Measurements from ENCODE around the gene MAPK1IP1L.
"Not testable (repeated sequence)": the region's sequence is repeated elsewhere in the genome, so short reads cannot be mapped to it uniquely, and the experiment has no call there.

Gene MAPK1IP1L

GRCh38 chr14:55054098-55054497 is 2.7 kb downstream of the MAPK1IP1L start:
- no peak for DNase-seq (ENCODE audit: low spot score)

- no peak for DNase-seq (ENCODE audit: low spot score)
These were observed 6.5 kb downstream of the MAPK1IP1L start for GRCh38 chr14:55057919-55058318.

- DNase-seq (ENCODE audit: low spot score), result no peak
These were observed 7.9 kb downstream of the MAPK1IP1L start for GRCh38 chr14:55059333-55059732.

- DNase-seq (ENCODE audit: low spot score), result no peak
These were observed 11.3 kb downstream of the MAPK1IP1L start for GRCh38 chr14:55062517-55063351.

- not testable (repeated sequence) for DNase-seq (ENCODE audit: low spot score)
These were observed 13.4 kb downstream of the MAPK1IP1L start for GRCh38 chr14:55064896-55065295.

GRCh38 chr14:55065411-55065810 is 14.0 kb downstream of the MAPK1IP1L start:
- DNase-seq (ENCODE audit: low spot score), result no peak

GRCh38 chr14:55066223-55066622 is 14.8 kb downstream of the MAPK1IP1L start:
- no peak for DNase-seq (ENCODE audit: low spot score)

- DNase-seq (ENCODE audit: low spot score), result no peak
These were observed 19.5 kb downstream of the MAPK1IP1L start for GRCh38 chr14:55070981-55071411.

- peak; percentile 70 for DNase-seq (ENCODE audit: low spot score)
These were observed 20.6 kb downstream of the MAPK1IP1L start for GRCh38 chr14:55071870-55072640.

GRCh38 chr14:55073856-55074255 is 22.4 kb downstream of the MAPK1IP1L start:
- DNase-seq (ENCODE audit: low spot score), result peak; percentile 50

GRCh38 chr14:55074662-55075061 is 23.2 kb downstream of the MAPK1IP1L start:
- no peak for DNase-seq (ENCODE audit: low spot score)

- DNase-seq (ENCODE audit: low spot score), result no peak
These were observed 24.3 kb downstream of the MAPK1IP1L start for GRCh38 chr14:55075628-55076175.

GRCh38 chr14:55077170-55078151 is 26.0 kb downstream of the MAPK1IP1L start:
- DNase-seq (ENCODE audit: low spot score), result no peak

GRCh38 chr14:55079961-55080360 is 28.5 kb downstream of the MAPK1IP1L start:
- not testable (repeated sequence) for DNase-seq (ENCODE audit: low spot score)

GRCh38 chr14:55084401-55085059 is 33.1 kb downstream of the MAPK1IP1L start:
- DNase-seq (ENCODE audit: low spot score), result no peak

- no peak for DNase-seq (ENCODE audit: low spot score)
These were observed 33.7 kb downstream of the MAPK1IP1L start for GRCh38 chr14:55085060-55085660.

GRCh38 chr14:55086938-55087337 is 35.5 kb downstream of the MAPK1IP1L start:
- DNase-seq (ENCODE audit: low spot score), result no peak

GRCh38 chr14:55088356-55088755 is 36.9 kb downstream of the MAPK1IP1L start:
- no peak for DNase-seq (ENCODE audit: low spot score)

GRCh38 chr14:55092341-55092740 is 40.9 kb downstream of the MAPK1IP1L start:
- no peak for DNase-seq (ENCODE audit: low spot score)

GRCh38 chr14:55094292-55095157 is 43.1 kb downstream of the MAPK1IP1L start:
- DNase-seq (ENCODE audit: low spot score), result no peak

Measured in hepatic stellate cell (primary cell).